Ovary (tissue), 9 donors: Measurements from ENCODE around the gene ARPC5L. TPM values are rescaled to one million over a fixed set of nuclear protein-coding genes. Genes with fewer than 3 reads are reported as not detected.

Experiments
- DNase-seq, 5 donors: peaks; one replicate each; pipeline ENCODE4 v3.0.0-alpha.2; 2019 to 2020
- H3K27ac ChIP-seq, 2 donors: fragments of 200-600 bp; one replicate each; pipeline versions ENCODE4 v1.5.1 to v1.8.0; 2019 to 2022
- H3K27me3 ChIP-seq: fragments of 200-600 bp; one replicate; pipeline ENCODE4 v1.8.0; 2022
- H3K36me3 ChIP-seq: fragments of 200-600 bp; sonication (generic); one replicate; pipeline ENCODE4 v1.5.1; 2019
- H3K4me1 ChIP-seq: one replicate; pipeline ENCODE4 v1.8.1; 2013; ENCODE audit warnings: mild to moderate bottlenecking, moderate library complexity; ENCODE audit not compliant: insufficient read depth
- H3K4me3 ChIP-seq: fragments of 200-600 bp; sonication (generic); one replicate; pipeline ENCODE4 v1.5.1; 2017
- H3K9me3 ChIP-seq, 2 donors: fragments of 200-600 bp in 1 of 2; sonication (generic) in 1 of 2; one replicate each; pipeline versions ENCODE4 v1.5.1 to v1.8.1; 2013 to 2019; ENCODE audit warnings: mild to moderate bottlenecking in 1 of 2, moderate library complexity in 1 of 2
- CTCF ChIP-seq, 3 donors: fragments of 450-650 bp in 2 of 3; fragments of 200-600 bp in 1 of 3; IDR thresholded peaks; one replicate each; pipeline versions ENCODE4 v1.5.1 to v1.8.0; 2016 to 2022; ENCODE audit warnings: antibody characterized with exemption in 3 of 3, mild to moderate bottlenecking in 1 of 3
- EP300 ChIP-seq: sonication (generic); formaldehyde crosslinking; IDR thresholded peaks from one replicate; pipeline ENCODE4 v1.6.1; 2017; ENCODE audit warnings: antibody characterized with exemption
- POLR2A ChIP-seq: fragments of 450-650 bp; IDR thresholded peaks from one replicate; pipeline ENCODE4 v1.6.1; 2017; ENCODE audit warnings: antibody characterized with exemption, mild to moderate bottlenecking, moderate library complexity
- WGBS, 3 donors: extraction: QIAGEN DNeasy Blood & Tissue Kit in 1 of 3; methylation state at CpG; one replicate each; pipeline versions ENCODE4 v1.1.5 to v1.1.7; 2013 to 2017; 5-methylcytosine and 5-hydroxymethylcytosine counted together
- intact Hi-C, 4 donors: fragments of 100-400 bp; cut with DNase I; formaldehyde crosslinking; loops; one replicate each; pipeline versions ENCODE4 v1.11.0 to v1.15.1; 2022 to 2023
- polyA plus RNA-seq, 2 donors: library from polyadenylated mRNA; stranded (reverse); fragments of 200-250 nt in 1 of 2; fragments of 350-450 nt in 1 of 2; fragmentation: Illumina TruSeq in 1 of 2; extraction: RNeasy Lipid Tissue Mini Kit (QIAGEN cat#74804) in 1 of 2; gene quantifications; one replicate each; pipeline ENCODE4 v1.2.3, GENCODE V29; 2013 to 2014
- total RNA-seq, 7 donors: library from RNA; depleted of rRNA in 2 of 7; stranded (reverse); fragments of >200 nt in 2 of 7; fragmentation: NEBNext Ultra II Directional in 3 of 7; extraction: Animal tissue kit (Norgen Biotek cat#: 25700) in 3 of 7; gene quantifications; one replicate each; pipeline versions ENCODE4 v1.1.0 to v1.2.4, GENCODE V29; 2016 to 2023
- donor health status: DM: no; HTN: no; CAD: no; lungs with moderate emphysema.
- donor health status: DM: no; HTN: no; CAD: no.
- donor health status: Bipolar disorder and iron deficiency.
- donor health status: DM: yes; HTN: yes; CAD: no.
- donor health status: DM: no; HTN: no; CAD: no.
- donor health status: DM: yes; HTN: yes; CAD: no.

ARPC5L gene
- total and polyA plus RNA-seq, 9 donors: 8.5 to 27.0 (median 16.6) TPM

GRCh38 chr9:124859803-124860581 is 1.9 kb upstream of the ARPC5L start:
- no peaks in the 10 kb centered on the region for H3K27me3 ChIP-seq
- no peak overlapping the region for H3K27ac ChIP-seq
- no peaks in the 10 kb centered on the region for H3K36me3 ChIP-seq
- no peaks in the 10 kb centered on the region for H3K9me3 ChIP-seq
- peaks cover 6% of the 10 kb centered on the region for H3K4me1 ChIP-seq
- WGBS, 3 donors: 31 to 48% (median 45%) methylated on average over 10 of the region's 10 CpGs
- TF ChIP-seq POLR2A (no peak), CTCF (IDR thresholded peaks at IDR 0.05) (no peak), EP300 (no peak)
- no peak overlapping the region for H3K4me3 ChIP-seq
- no peak for DNase-seq
- intact Hi-C loops: loop anchor here in 2 of 4 donors (10.0 kb wide), 2 partner anchors 245 to 285 kb away; partner anchors contain the start of gene SCAI (in 1 of the 2)

- H3K27ac ChIP-seq: peak overlapping the region; percentile 47 to 76
- 6 to 8% (median 7%) methylated on average over 12 of the region's 12 CpGs for WGBS, 3 donors
- H3K36me3 ChIP-seq: no peaks in the 10 kb centered on the region
- no peak for DNase-seq
- peak overlapping the region; percentile 49 for H3K4me3 ChIP-seq
- H3K9me3 ChIP-seq: no peaks in the 10 kb centered on the region
- intact Hi-C loops: loop anchor here in 1 of 4 donors (10.0 kb wide), 1 partner anchor 284 kb away; the partner anchor contains the start of gene SCAI
- TF ChIP-seq EP300 (no peak), CTCF (IDR thresholded peaks at IDR 0.05) (no peak), POLR2A (no peak)
- no peaks in the 10 kb centered on the region for H3K27me3 ChIP-seq
- peaks cover 6% of the 10 kb centered on the region for H3K4me1 ChIP-seq
Observed at GRCh38 chr9:124860582-124861341, 1.2 kb upstream of the ARPC5L start.

- no peaks in the 10 kb centered on the region for H3K9me3 ChIP-seq
- no peak for DNase-seq
- peaks cover 10% of the 10 kb centered on the region for H3K4me1 ChIP-seq
- H3K27ac ChIP-seq: no peak overlapping the region
- intact Hi-C loops: loop anchor here in 1 of 4 donors (10.0 kb wide), 1 partner anchor 281 kb away; the partner anchor contains the start of gene SCAI
- H3K27me3 ChIP-seq: no peaks in the 10 kb centered on the region
- no peak overlapping the region for H3K4me3 ChIP-seq
- TF ChIP-seq CTCF (IDR thresholded peaks at IDR 0.05) (no peak), POLR2A (no peak), EP300 (no peak)
- WGBS, 3 donors: 63 to 67% (median 67%) methylated on average over 7 of the region's 7 CpGs
- no peaks in the 10 kb centered on the region for H3K36me3 ChIP-seq
Observed at GRCh38 chr9:124863371-124863871, 1.5 kb downstream of the ARPC5L start.
